NCI-H1436 treated with DMSO at 0.1 percent for 48 hours (cell line): ENCODE results near the gene SMIM30.

ENCODE experiments used
- DNase-seq: peaks from one replicate; lab custom pipeline; 2025; lab: John Stamatoyannopoulos, UW

The SMIM30 gene

DNA sequence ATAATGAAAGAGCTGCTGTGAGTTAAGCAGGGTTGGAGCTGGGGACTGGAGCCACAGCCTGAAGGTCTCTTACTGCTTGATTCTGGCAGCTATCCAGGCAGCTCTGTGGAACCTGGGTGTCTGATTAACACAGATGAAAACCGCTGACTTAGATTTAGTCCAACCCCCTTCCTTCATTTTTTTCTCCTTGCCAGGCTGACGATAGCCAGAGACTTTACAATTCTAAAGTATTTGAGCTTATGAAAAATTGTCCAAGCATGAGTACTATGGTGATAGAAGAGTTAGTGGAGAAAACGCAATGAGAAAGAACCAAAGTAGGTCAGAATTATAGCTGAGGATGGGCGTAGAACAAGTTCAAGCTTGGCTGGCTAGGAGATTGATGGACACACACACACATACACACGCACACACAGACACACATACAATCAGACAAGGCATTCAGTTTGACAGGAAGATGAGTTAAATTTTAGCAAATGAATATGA lies 18.2 kb downstream of the SMIM30 start:
- no peak for DNase-seq

- DNase-seq = no peak
Measured at GRCh38 chr7:113099284-113099919, 19.0 kb downstream of the SMIM30 start.

- DNase-seq = no peak
Measured at GRCh38 chr7:113094517-113095249, 23.7 kb downstream of the SMIM30 start.

DNA sequence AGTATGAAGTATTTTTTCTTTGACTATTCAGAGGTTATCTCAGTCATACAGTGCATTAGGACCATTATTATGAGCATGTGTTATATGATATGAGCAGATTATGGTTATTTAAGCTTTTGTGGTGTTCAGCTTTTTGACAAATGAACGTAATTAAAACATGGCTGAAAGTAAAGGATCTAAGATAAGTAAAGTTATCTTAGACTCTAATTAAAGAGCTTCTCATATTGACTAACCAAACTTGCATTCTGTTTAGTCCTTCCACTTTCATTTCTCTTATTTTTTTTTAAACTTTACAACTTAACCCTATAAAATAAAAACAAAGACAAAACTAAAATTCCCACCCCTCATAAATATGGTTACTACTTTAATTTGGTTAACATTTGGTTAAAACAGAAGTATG lies 24.8 kb downstream of the SMIM30 start:
- no peak for DNase-seq

GRCh38 chr7:113092762-113093161 lies 25.6 kb downstream of the SMIM30 start:
- no peak for DNase-seq

DNA sequence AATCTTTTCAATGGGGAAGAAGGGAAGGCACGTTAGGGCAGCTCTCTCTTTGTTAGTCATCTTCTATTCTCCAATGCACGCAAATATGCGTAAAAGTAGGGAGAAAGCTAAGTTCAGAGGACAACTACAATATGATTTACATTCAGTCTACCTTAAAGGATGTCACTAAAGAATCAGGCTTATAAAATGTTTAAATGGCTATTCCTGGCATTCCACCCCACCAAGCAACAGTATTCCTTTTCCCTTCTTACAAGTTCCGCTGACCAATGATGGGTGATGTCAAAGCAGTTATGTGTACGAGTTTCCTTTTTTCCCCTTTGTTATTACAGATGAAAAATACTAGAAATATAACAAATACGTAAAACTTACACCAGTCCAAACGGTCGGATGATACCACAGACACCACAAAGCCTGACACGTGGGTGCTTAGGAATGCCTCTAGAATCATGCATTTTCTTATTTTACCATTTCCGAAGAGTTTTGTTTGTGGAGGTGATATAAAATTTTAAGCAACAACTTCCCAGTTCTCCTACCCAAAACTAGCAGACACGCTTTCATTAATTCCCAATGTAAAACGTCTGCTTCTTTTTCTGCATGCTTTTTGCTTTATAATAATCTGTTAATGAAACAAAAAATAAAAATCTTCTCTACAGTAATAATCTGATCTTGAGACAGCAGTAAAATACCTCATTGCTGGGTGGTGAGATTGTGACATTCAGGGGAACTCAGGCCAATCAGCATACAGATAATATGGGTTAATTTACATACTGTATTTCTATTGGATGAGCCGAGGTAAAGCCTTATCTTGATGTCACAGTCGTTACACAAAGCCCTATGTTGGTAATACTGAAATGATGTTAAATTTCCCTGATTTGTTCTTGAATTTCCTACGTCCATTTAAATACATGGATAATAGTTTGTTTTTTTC lies 31.0 kb downstream of the SMIM30 start:
- DNase-seq = peak; percentile 53

DNA sequence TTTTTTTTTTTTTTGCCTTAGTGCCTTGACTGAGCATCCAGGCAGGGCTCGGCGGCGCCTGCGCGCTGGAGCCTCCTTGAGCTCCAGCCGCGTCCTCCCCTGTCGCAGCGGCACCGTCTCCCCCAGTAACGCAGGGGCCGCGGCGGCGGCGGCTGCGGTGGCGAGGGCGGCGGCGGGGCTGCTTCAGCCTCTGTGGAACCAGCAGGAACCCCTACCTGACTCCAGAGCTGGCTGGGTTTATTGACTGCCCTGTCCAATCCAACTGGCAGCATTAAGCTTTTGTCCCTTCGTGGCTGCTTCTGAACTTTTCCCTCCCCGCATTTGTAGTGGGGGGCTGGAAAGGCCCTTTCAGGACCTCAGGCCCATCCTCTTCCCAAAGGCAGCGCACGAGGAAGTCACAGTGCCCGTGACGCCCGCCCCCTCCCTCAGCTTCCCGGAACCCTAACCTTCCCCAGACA lies 31.9 kb downstream of the SMIM30 start, which contains the start of gene GPR85:
Gene GPR85, minus strand, starts transcription at position 397 of the 458 bp plus-strand sequence. CDS start 2,106 bp downstream, outside the sequence.
- peak; percentile 27 for DNase-seq

GRCh38 chr7:113085781-113086390 lies 32.5 kb downstream of the SMIM30 start:
- DNase-seq = no peak

- no peak for DNase-seq
Measured at GRCh38 chr7:113084496-113085172, 33.7 kb downstream of the SMIM30 start.

DNA sequence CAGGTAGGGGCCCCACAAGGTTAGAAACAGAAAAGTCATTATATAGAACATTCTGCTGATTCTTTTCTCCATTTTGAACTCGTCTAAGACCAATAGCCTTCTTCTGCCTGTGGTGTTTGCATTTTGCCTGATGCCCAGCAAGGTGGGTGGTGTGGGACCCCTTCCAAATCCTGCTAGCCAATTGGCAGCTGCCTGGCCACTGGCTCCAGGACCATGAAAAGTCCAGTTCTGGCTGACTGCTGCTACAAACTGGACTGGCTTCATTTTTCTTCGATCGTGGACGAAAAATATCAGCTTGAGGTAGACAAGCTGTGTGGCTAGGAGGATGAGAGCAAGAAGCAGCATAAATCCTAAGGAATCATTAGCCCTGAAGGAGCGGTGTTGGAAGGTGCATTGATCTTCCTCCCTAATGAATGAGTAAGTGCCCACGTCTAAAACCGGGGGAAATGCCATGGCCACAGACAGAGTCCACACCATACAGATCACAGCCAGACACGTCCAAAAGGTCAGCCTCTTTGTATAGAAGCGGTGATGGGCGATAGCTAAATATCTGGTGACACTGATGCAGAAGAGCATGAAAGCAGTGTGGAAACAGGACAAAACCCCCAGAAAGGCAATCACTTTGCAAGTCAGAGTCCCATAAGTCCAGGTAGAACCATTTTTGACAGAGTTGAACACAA lies 34.4 kb downstream of the SMIM30 start:
- no peak for DNase-seq

DNA sequence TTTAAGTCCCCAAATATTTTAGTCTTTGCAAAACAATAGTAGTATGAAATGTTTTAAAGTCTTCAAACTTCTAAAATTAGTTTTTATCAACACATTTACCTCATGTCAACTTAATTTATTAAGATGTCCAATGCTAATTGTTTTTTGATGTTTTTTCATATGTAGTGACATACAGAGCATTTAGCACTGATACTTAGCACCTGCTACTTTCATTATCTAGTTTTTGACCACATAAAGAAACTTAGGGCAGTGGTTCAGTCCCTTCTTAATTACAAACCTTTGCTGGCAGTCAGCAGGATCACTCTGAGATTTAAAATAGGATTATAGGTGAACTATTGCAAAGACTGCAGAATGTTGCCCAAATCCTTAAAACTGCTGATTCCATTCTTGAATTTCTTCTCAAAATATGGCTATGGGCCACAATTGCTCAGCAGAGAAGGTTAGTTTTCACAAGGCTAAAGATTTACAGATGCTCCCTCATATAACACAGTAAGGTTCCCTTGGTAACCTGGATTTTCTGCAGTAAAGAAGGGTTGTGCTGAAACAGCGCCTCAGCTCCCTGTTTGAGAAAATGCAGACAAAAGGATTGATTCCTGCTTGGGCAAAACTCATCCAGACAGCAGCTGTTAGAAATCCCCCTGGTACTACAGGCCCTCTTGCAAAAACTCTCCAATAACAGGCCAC lies 35.1 kb downstream of the SMIM30 start:
- DNase-seq = no peak

DNA sequence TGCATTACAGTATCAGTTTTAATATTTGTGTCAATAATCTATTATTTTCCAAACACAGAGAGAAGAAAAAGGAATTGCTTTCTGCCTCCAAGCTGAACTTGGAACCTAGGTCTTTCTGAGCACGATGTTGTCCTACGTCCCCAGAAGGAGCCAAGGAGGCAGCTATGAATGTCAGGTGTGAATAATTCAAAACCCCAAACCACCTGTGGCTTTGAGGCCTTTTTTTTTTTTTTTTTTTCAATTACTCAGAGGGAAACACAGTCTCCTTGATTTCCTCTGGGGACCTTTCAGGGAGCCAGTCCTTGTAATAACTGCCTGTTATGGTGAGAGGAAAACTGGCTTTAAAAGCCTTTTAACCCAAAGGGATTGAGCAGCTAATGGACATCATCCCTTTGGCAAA lies 40.0 kb downstream of the SMIM30 start:
- peak; percentile 13 for DNase-seq

DNA sequence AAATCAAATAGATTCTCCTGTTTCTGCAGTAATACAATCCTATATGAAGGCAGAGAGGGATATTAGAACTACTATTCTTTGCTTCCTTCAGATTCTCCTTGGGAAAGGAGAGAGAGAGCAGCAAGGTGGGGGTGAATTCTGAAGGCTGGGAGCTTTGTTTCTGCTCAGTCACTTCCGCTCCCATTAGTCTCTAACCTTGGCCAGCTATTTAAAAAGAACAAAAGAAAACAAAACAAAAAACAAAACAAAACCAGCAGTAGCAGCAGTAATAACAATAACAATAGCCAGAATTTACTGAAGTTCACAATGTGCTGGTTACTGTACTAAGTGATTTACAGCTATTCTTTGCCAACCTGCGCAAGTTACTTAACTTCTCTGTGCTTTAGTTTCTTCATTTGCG lies 41.7 kb downstream of the SMIM30 start:
- DNase-seq = no peak

GRCh38 chr7:113071465-113071864 lies 46.9 kb downstream of the SMIM30 start:
- no peak for DNase-seq
